Hindlimb muscle (tissue), 1 donor: Measurements from ENCODE around the gene SLX1B. TPM values are rescaled to one million over a fixed set of nuclear protein-coding genes. Genes with fewer than 3 reads are reported as not detected.
"Not testable (repeated sequence)": the region's sequence is repeated elsewhere in the genome, so short reads cannot be mapped to it uniquely, and the experiment has no call there.

ENCODE experiments used
- DNase-seq: peaks from one replicate; pipeline ENCODE4 v3.0.0-alpha.2; 2013
- polyA plus RNA-seq: library from polyadenylated mRNA; unstranded; fragments of 120-200 nt; gene quantifications from one replicate; pipeline ENCODE4 v1.2.1, GENCODE V29; 2013; ENCODE audit not compliant: insufficient read length

The SLX1B gene
- polyA plus RNA-seq, result 0.66 TPM

DNA sequence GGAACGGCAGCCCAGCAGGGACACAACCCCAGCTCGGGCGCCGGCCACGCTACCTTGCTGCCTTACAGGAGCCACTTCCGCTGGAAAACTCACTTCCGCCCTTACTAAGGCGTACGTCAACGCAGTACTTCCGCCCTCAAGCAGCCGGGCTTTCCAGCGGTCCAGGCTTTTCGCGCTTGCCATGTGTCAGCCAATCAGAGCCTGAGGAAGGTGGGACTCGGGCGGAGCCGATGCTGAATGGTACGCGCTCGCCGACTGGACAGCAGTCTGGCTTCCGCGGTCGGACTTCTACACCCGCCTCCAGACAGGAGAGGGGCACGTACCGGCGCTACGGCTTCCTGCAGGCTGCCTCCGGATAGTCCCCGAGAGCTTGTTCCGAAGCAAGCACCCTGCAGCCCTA lies at the start of gene SLX1B, which contains the start of gene BOLA2:
Gene SLX1B, plus strand, starts transcription at position 265 of the 400 bp plus-strand sequence.
Gene BOLA2, minus strand, starts transcription at position 83 of the 400 bp plus-strand sequence. CDS start 98 bp downstream, outside the sequence.
- not testable (repeated sequence) for DNase-seq

DNA sequence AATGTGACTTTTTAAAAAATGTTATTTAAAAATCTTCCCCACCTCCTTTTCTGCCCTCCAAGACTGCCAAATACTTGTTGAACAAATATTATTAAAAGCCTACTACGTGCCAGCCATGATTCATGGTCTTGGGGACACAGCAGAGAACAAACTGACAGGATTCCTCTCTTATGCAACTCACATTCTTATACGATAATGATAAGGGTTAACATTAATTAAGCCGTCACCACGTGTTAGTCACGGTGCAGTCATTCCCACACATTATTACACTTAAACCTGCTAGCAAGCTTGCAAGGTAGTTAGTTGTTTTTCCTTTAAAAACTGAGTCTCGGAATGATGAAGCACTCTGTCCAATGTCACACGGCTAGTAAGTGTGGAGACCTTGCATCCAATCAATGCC lies 49.1 kb upstream of the SLX1B start:
- DNase-seq, result not testable (repeated sequence)

DNA sequence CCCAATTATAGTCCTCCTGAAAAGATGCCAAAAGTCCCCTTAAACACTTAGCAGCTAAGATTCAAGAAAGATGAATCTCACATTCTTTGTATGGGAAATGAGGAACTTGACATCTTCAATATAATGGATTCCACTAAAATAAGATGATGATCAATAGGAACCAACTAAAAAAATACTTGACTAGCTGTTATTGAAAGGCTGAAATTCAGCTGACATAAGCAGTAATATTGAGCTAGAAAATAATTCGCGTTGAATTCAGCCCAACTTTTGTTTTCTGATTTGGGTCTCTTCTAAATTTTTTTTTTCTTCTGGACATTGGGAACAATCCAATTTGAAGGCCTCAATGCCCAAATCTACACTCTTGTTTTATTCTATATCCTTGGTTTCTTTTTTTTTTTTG lies 30.7 kb upstream of the SLX1B start:
- not testable (repeated sequence) for DNase-seq

DNA sequence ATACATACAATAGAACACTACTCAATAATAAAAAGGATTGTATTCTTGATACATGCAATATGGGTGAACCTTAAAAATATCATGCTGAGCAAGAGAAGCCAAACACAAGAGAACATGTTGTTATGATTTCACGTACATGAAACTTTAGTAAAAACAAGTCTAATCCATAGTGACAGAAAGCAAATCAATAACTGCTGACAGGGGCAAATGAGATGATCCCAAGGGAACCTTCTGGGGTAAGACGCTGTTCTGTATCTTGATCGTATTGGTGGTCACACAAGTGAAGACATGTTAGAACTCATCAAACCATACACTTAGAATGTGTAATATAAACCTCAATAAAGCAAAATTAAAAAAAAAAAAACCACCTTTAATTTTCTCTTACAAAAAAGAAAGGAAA lies 28.9 kb upstream of the SLX1B start:
- DNase-seq, result not testable (repeated sequence)

DNA sequence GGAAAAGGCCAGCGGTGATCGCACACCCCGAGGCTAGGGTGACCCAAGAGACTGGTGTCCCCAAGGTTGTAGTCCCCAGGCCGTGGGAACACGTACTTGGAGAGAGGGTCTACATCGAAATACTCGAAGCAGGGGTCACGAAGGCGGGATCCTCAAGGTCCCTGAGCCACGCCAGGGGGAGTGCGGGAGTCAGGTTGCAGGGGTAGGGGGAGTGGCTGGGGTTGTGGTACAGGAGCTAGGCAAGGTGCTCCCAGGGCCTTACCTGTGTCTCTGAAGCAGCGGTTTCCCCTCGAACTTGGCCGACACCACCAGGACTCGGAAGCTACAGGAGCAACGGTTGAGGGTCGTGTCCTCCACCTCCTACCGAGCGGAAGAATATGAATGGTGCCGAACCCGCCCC lies 579 bp upstream of the SLX1B start:
- not testable (repeated sequence) for DNase-seq

DNA sequence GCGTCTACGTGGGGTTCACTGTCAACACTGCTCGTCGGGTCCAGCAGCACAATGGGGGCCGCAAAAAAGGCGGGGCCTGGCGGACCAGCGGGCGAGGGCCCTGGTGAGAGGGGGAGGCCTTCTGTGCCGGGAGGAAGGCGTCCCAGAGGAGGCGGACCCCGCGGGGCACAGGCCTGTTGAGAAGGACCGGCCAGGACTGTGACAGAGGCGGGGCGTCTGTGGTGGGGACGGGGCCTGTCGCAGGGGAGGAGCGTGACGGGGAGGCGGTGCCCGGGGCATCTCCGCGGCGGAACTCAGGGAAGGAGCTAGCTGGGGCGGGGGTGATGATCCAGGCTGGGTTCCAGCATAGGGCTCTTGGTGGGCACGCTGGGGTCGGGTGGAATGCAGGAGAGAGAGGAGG lies 495 bp downstream of the SLX1B start:
- DNase-seq, result not testable (repeated sequence)

DNA sequence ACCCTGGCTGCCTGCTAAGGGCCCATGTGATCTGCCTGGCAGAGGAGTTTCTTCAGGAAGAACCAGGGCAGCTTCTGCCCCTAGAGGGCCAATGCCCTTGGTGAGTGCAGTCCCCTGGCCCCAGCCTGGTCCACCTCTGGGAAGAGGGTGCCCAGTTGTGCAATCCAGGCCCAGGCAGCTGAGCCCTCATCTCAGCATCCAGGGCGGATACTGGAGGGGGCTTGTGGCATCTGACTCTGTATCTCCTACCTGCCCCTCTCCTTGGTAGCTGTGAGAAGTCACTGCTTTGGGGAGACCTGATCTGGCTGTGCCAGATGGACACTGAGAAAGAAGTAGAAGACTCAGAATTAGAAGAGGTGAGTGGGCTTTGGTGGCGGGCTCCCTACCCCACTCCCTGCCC lies 3.3 kb downstream of the SLX1B start:
- not testable (repeated sequence) for DNase-seq

DNA sequence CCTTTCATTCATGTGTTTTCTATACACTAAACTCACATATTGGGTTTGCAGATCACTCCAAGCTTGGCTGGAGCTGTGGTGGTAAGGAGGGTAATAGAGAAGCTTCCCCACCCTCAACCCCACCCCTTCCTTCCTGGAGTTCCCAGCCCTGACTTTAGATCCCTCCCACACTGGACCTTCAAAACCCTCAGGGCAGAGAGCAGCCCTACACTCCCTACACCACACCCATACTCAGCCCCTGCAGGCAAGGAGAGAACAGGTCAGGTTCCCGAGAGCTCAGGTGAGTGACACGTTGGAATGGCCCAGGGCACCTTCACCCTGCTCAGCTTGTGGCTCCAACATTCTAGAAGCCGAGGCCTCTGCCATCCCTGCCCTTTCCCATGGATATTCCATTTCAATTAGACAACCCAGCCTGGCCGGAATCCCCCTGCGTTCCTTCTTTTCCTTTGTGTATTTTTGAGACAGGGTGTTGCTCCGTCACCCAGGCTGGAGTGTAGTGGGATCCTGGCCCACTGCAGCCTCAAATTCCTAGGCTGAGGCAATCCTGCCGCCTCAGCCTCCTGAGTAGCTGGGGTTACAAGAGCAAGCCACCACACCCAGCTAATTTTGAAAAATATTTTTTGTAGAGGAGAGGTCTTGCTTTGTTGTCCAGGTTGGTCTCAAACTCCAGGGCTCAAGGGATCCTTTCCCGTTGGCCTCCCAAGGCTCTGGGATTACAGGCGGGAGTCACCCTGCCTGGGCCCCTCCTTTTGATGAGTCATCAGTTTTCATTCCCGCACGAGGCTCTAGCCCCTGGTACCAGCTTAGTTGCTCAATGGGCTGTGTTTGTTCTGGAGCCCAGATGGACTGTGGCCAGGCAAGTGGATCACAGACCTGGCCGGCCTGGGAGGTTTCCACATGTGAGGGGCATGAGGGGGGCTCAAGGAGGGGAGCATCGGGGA lies 5.6 kb downstream of the SLX1B start, which contains the start of gene SULT1A4:
Gene SULT1A4, plus strand, starts transcription at position 208 of the 941 bp plus-strand sequence. CDS start 1,473 bp downstream, outside the sequence.
- DNase-seq, result not testable (repeated sequence)

DNA sequence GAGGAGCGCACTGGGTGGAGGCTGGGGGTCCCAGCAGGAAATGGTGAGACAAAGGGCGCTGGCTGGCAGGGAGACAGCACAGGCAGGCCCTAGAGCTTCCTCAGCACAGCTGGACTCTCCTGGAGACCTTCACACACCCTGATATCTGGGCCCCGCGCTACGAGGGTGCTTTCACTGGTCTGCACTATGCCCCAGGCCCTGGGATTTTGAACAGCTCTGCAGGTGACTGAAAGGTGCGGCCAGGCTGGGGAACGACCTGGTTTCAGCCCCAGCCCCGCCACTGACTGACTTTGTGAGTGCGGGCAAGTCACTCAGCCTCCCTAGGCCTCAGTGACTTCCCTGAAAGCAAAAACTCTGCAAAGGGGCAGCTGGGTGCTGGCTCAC lies 6.3 kb downstream of the SLX1B start:
- DNase-seq, result not testable (repeated sequence)

DNA sequence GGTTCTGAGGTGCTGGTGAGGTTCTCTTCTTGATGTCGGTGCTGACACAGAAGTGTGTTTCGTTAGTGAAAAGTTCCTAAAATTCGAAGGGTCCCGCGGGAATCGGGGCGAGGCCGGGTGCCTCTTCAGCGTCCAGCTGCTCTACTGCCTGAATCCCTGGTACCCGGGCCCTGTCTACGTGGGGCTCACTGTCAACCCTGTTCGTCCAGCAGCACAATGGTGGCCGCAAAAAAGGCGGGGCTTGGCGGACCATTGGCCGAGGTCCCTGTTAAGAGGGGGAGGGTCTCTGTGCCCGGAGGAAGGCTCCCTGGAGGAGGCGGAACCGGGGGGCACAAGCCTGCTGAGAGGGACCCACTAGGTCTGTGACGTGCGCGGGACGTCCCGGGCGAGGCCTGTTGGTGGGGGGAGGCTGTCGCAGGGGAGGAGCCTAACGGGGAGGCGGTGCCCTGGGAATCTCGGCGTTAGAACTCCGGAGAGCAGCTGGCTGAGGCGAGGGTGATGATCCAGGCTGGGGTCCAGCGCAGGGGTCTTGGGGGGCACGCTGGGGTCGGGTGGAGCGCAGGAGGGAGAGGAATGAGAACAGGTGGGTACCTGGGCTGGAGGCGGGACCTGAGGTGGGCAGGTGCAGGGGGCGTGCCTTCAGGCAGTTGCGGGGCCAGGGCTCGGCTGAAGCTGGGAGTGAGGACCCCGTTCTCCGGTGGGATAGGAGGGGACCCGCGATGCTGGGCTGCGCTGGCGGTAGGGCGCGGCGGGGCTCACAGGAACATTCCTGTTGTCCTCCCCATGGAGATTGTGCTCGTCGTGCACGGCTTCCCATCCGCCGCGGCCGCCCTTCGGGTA lies 11.9 kb downstream of the SLX1B start:
- DNase-seq, result not testable (repeated sequence)

DNA sequence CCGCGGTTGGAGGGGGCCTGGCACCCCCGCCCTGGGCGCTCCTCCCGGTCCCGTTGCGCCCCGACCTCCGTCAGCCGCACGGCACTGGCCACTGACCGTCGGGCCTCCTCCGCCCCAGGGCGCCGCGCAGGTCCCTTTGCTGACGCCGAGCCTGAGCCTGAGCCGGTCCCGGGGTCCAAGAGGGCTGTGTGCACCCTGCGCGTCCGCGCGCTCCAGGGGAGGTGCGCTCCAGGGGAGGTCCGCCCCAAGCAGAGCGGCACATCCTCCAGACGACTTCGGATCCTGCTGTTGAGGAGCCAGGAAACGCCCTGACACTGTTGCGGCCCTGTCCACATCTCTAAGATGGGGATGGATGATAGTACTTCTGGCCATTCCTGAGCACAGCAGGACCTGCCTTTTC lies 12.6 kb downstream of the SLX1B start:
- DNase-seq, result not testable (repeated sequence)

DNA sequence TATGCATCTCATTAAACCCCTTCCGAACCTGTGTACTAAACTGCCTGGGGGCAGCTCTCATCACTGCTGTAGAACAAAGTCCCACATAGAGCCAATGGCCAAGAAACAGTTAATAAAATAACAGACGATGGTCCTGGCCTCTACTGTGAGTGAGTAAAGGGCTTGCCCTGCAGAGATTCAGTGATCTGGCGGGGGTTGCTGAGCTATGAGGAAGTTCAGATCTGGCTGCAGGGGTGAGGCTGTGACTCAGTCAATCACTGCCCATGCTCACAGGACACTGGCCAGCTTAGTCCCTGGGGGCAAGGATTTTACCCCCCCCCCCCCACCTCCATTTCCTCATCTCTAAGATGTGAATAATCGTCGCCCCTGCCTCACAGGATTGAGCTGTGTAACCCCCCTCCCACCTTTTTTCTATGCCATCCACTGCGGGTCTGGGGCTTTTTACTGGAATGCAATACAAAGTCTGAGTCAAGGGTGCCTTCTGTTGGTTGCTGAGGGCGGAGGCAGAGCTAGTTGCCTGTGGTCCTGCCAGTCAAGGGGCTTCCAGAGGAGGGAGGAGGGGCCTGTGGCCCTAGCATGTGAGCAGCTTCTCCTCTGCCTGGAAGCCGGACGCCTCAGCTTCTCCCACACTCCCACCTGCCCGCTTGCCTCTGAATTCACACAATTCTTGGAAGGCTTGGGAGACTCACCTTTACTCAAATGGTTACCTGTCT lies 13.5 kb downstream of the SLX1B start:
- not testable (repeated sequence) for DNase-seq

DNA sequence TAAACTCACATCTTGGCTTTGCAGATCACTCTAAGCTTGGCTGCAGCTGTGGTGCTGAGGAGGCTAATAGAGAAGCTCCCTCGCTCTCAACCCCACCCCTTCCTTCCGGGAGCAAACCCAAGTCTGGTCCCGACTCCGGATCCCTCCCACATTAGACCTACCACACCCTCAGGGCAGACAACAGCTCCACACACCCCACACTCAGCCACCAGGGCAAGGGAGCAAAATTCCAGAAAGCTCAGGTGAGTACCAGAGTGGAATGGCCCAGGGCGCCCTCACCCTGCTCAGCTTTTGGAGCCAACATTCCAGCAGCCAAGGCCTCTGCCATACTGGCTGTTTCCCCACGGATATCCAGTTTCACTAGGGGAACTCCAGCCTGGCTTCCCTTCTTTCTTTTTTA lies 15.3 kb downstream of the SLX1B start:
- not testable (repeated sequence) for DNase-seq

DNA sequence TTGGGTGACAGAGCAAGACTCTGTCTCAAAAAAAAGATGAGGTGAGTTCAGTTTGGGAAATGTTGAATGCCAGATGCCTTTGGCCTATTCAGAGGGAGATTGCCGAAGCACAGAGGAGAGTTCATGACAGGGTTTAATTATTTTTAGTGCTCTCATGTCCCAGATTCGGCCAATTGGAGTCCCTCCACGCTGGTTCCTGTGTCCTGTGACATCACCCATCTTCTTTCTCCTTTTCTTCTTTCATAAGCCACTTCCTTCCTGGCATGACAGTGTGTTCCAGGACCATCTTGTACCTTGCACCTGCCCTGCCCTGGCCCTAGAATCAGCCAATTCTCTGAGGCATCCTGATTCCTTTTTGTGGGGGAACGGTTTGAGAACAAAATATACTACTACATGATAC lies 17.7 kb downstream of the SLX1B start:
- not testable (repeated sequence) for DNase-seq

DNA sequence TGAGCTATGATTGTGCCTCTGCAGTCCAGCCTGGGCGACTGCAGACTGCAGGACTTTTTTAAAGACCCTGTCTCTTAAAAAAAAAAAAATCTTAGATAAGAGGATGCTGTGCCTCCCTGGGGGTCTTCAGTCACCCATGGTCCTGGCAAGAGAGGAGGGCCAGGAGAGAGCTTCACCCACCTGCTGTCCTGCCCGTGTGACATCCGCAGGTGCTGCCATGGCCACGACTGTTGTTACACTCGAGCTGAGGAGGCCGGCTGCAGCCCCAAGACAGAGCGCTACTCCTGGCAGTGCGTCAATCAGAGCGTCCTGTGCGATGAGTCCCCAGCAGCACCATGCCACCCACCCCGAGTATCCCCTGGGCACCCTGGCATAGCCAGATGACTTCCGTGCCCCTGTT lies 27.9 kb downstream of the SLX1B start:
- not testable (repeated sequence) for DNase-seq

DNA sequence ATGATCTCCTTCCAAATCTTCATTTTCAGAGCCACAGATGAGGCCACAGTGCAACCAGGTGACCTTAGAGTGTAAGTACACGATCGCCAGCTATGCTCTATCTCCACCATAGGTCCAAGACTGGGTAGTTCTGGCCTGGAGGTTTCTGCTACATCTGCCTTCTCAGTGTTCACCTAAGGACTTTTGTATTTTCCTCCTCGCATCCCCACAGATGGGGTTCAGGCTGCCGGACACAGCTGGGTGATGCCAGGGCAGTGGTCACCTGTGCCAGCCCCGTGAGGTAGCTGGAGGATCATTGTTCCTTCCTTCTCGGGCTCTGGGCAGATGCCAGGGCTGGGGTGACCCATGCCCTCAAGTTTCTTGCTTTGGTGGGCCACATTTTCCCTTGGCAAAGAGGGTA lies 52.0 kb downstream of the SLX1B start, which contains the start of gene NPIPB12:
Gene NPIPB12, minus strand, starts transcription at position 101 of the 400 bp plus-strand sequence.
- not testable (repeated sequence) for DNase-seq

Other genes with a start within 250 kb of the SLX1B start
- 1.6 TPM for gene NPIPB11, start 47.8 kb upstream of the SLX1B start, polyA plus RNA-seq
- gene BOLA2, start 182 bp upstream of the SLX1B start, polyA plus RNA-seq, result 4.0 TPM
- gene SULT1A4, start 5.4 kb downstream of the SLX1B start, polyA plus RNA-seq, result 3.6 TPM
- 22.5 TPM for gene NPIPB12, start 51.9 kb downstream of the SLX1B start, polyA plus RNA-seq
- gene SPN, start 208.7 kb downstream of the SLX1B start, polyA plus RNA-seq, result 1.3 TPM
- 80.1 TPM for gene QPRT, start 224.6 kb downstream of the SLX1B start, polyA plus RNA-seq